HepG2 (cell line): ENCODE measurements around the gene PCNX4. TPM values are rescaled to one million over a fixed set of nuclear protein-coding genes. Genes with fewer than 3 reads are reported as not detected.

ENCODE experiments used
- ATAD3A ChIP-seq: sonication (generic); formaldehyde crosslinking; IDR thresholded peaks from 2 replicates; pipeline ENCODE4 v1.4.0; 2020; ENCODE audit warnings: missing genetic modification reagents
- CHD4 ChIP-seq: fragments of 200-600 bp; sonication (generic); IDR thresholded peaks from 2 replicates; pipeline ENCODE4 v1.7.0; 2017; ENCODE audit warnings: mild to moderate bottlenecking, low read length, borderline replicate concordance
- DMAP1 ChIP-seq: IDR thresholded peaks from 2 replicates; pipeline ENCODE4 v1.6.1; 2016
- DNMT3B ChIP-seq: conservative IDR thresholded peaks from 2 replicates; pipeline ENCODE4 v1.6.1; 2016; ENCODE audit warnings: missing biosample characterization, control low read depth
- FOXA1 ChIP-seq, 2 experiments: fragments of 450-650 bp in 1 of 2; sonication (generic) in 1 of 2; formaldehyde crosslinking in 1 of 2; IDR thresholded peaks; 2 replicates each; pipeline versions ENCODE4 v1.4.0 to v1.6.1; 2016 to 2020; ENCODE audit warnings: missing genetic modification reagents in 1 of 2
- GATAD2A ChIP-seq: IDR thresholded peaks from 2 replicates; pipeline ENCODE4 v1.6.1; 2016
- HNRNPLL ChIP-seq: fragments of 200-400 bp; formaldehyde crosslinking; IDR thresholded peaks from 2 replicates; pipeline ENCODE4 v1.6.1; 2017; ENCODE audit warnings: mild to moderate bottlenecking, low read depth, low read length; ENCODE audit not compliant: poor library complexity, severe bottlenecking
- HOXA5 ChIP-seq: sonication (generic); formaldehyde crosslinking; IDR thresholded peaks from 2 replicates; pipeline ENCODE4 v1.4.0; 2020; ENCODE audit warnings: missing genetic modification reagents
- KLF12 ChIP-seq: sonication (generic); formaldehyde crosslinking; IDR thresholded peaks from 2 replicates; pipeline ENCODE4 v1.4.0; 2020; ENCODE audit warnings: missing genetic modification reagents, borderline replicate concordance
- KLF16 ChIP-seq, 2 experiments: sonication (generic) in 1 of 2; formaldehyde crosslinking in 1 of 2; IDR thresholded peaks; 2 replicates each; pipeline versions ENCODE4 v1.6.1 to v1.8.0; 2016 to 2023; ENCODE audit warnings: missing genetic modification reagents in 2 of 2, missing compliant biosample characterization in 1 of 2
- KLF9 ChIP-seq: IDR thresholded peaks from 2 replicates; pipeline ENCODE4 v1.6.1; 2016; ENCODE audit warnings: low read depth
- MAZ ChIP-seq, 2 experiments: sonication (generic) in 1 of 2; formaldehyde crosslinking in 1 of 2; IDR thresholded peaks; 2 replicates each; pipeline versions ENCODE4 v1.5.0 to v1.6.1; 2012 to 2020; ENCODE audit warnings: low read depth in 2 of 2, mild to moderate bottlenecking in 2 of 2, borderline replicate concordance in 1 of 2, improper control_type of control experiment in 1 of 2, low read length in 1 of 2, missing genetic modification reagents in 1 of 2, moderate library complexity in 1 of 2
- MEIS2 ChIP-seq: sonication (generic); formaldehyde crosslinking; IDR thresholded peaks from 2 replicates; pipeline ENCODE4 v1.9.0; 2021; ENCODE audit warnings: mild to moderate bottlenecking, missing genetic modification reagents
- NPAS2 ChIP-seq: sonication (generic); formaldehyde crosslinking; IDR thresholded peaks from 2 replicates; pipeline ENCODE4 v1.8.0; 2022; ENCODE audit warnings: mild to moderate bottlenecking, missing genetic modification reagents, borderline replicate concordance
- PCBP2 ChIP-seq: fragments of 200-400 bp; formaldehyde crosslinking; optimal IDR thresholded peaks from 2 replicates; pipeline ENCODE3; 2018; ENCODE audit warnings: low read length, low read depth; ENCODE audit not compliant: poor library complexity, severe bottlenecking
- RELA ChIP-seq: sonication (generic); formaldehyde crosslinking; IDR thresholded peaks from 2 replicates; pipeline ENCODE4 v1.4.0; 2020; ENCODE audit warnings: missing genetic modification reagents
- TBX3 ChIP-seq: fragments of 450-650 bp; IDR thresholded peaks from 2 replicates; pipeline ENCODE4 v1.6.1; 2017; ENCODE audit warnings: antibody characterized with exemption, mild to moderate bottlenecking, inconsistent platforms, borderline replicate concordance
- TMF1 ChIP-seq: sonication (generic); formaldehyde crosslinking; IDR thresholded peaks from 2 replicates; pipeline ENCODE4 v1.8.1; 2022; ENCODE audit warnings: low read depth, missing genetic modification reagents
- ZBTB38 ChIP-seq: sonication (generic); formaldehyde crosslinking; IDR thresholded peaks from 2 replicates; pipeline ENCODE4 v1.5.1; 2020; ENCODE audit warnings: mild to moderate bottlenecking, missing genetic modification reagents
- polyA plus RNA-seq, 8 experiments: library from polyadenylated mRNA; depleted of rRNA in 3 of 8; stranded (reverse) in 7 of 8; unstranded in 1 of 8; fragments of >200 nt; fragmentation: Illumina TruSeq in 4 of 8; extraction: Trizol in 4 of 8; gene quantifications; 2 replicates each; pipeline versions ENCODE4 v1.2.1 to v1.2.3, GENCODE V29; 2011 to 2016; ENCODE audit warnings: low read depth in 4 of 8, missing spikeins in 1 of 8, mixed read lengths in 1 of 8; ENCODE audit not compliant: insufficient read depth in 1 of 8
- total RNA-seq, 5 experiments: library from RNA; depleted of rRNA; stranded (reverse); fragments of >200 nt; fragmentation: Illumina TruSeq; extraction: Trizol; gene quantifications; 2 replicates each; pipeline ENCODE4 v1.2.3, GENCODE V29; 2016; ENCODE audit warnings: low read depth in 1 of 5
- TF ChIP-seq, protein P1 (sequence below): sonication (generic); formaldehyde crosslinking; IDR thresholded peaks from 2 replicates; pipeline ENCODE4 v1.4.0; 2020; ENCODE audit warnings: mild to moderate bottlenecking, missing genetic modification reagents
- TF ChIP-seq, protein P2 (sequence below): sonication (generic); formaldehyde crosslinking; conservative IDR thresholded peaks from 2 replicates; pipeline ENCODE4 v1.8.0; 2022; ENCODE audit warnings: mild to moderate bottlenecking, moderate library complexity, missing genetic modification reagents
- TF ChIP-seq, protein P3 (sequence below): sonication (generic); formaldehyde crosslinking; IDR thresholded peaks from 2 replicates; pipeline ENCODE4 v1.4.0; 2020; ENCODE audit warnings: missing genetic modification reagents
- TF ChIP-seq, protein P4 (sequence below): sonication (generic); formaldehyde crosslinking; IDR thresholded peaks from 2 replicates; pipeline ENCODE4 v1.8.0; 2022; ENCODE audit warnings: mild to moderate bottlenecking, missing genetic modification reagents, moderate library complexity
- TF ChIP-seq, protein P5 (sequence below): sonication (generic); formaldehyde crosslinking; IDR thresholded peaks from 2 replicates; pipeline ENCODE4 v1.8.0; 2022; ENCODE audit warnings: mild to moderate bottlenecking, missing genetic modification reagents, borderline replicate concordance

PCNX4 gene
- total and polyA plus RNA-seq, 2 of the 13 experiments (the other 11 are each of a cell fraction or from before 2014, with no cell fraction given) = 28.6 to 43.0 TPM

DNA sequence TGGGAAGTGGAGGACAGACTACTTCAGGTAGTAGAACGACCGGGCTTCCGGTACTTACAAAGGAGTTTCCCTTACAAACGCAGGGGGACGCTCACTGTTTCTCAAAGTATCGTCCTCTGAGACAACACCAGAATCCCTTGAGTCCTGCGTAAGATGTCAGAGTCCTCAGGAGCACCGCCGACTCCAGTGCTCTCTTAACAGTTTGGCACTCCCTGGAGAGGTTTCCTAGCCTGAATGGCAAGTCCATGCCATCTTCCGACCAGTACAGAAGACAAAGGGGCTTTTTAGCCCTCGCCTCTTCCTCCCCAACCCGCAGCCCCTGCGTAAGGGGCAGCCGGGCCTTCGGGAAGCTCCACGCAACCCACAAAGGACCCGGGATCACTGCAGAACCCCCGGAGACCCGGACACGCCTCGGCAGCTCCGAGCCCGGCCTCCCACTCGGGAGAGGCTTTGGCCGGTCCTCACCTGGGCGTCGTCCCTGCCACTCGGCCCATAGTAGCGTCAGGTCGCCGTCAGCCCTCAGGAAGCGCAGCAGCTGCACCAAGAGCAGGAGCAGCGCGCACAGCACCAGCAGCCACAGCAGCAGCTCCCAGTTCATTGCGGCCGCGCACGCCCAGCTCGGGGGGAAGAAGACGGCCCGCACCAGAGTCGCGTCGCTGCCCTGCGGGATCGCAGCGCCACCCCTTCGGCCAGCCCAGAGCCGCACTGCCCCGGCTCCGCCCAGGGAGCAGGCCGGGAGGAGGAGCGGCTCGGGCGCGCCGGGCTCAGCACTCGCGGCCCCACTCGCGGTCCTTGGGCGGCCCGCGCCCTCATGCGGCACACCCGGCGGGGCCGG, 73.2 kb downstream of the PCNX4 start, which contains the start of gene DHRS7 (continued):
- TF ChIP-seq MAZ (IDR thresholded peaks at IDR 0.05; ENCODE audit: borderline replicate concordance, low read depth, low read length) = peak; percentile 35; the same call in 1 of the 2 replicates
- peak; percentile 78; the same call in 1 of the 2 replicates for TF ChIP-seq MAZ (CRISPR knock-in tag; IDR thresholded peaks at IDR 0.05; ENCODE audit: low read depth)
- peak; percentile 81 for TF ChIP-seq ZBTB38 (CRISPR knock-in tag)
- peak in 1 of 2 experiments; percentile 52; a peak in 1 of 4 replicates for TF ChIP-seq KLF16 (CRISPR knock-in tag; IDR thresholded peaks at IDR 0.05)
- peak; percentile 60; the same call in 1 of the 2 replicates for TF ChIP-seq KLF12 (CRISPR knock-in tag)
- TF ChIP-seq DMAP1 = peak; percentile 41; the same call in 1 of the 2 replicates
- no peak for TF ChIP-seq PCBP2
- TF ChIP-seq CHD4 = no peak
- TF ChIP-seq GATAD2A = no peak; the same call in 1 of the 2 replicates
- peak; percentile 26; the same call in 1 of the 2 replicates for TF ChIP-seq MEIS2 (CRISPR knock-in tag)
- TF ChIP-seq, protein P1, sequence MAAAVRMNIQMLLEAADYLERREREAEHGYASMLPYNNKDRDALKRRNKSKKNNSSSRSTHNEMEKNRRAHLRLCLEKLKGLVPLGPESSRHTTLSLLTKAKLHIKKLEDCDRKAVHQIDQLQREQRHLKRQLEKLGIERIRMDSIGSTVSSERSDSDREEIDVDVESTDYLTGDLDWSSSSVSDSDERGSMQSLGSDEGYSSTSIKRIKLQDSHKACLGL (CRISPR knock-in tag) = peak; percentile 81
- no peak for TF ChIP-seq ATAD3A (CRISPR knock-in tag)
- no peak for TF ChIP-seq DNMT3B (CRISPR knock-in tag)
- no peak for TF ChIP-seq TMF1 (CRISPR knock-in tag)
- TF ChIP-seq HOXA5 = 0 out of 2 replicates have a peak, but pooled peaks have one; percentile 22
- TF ChIP-seq KLF9 (CRISPR knock-in tag) = no peak
- TF ChIP-seq TBX3 = no peak
- TF ChIP-seq NPAS2 = no peak
- TF ChIP-seq HNRNPLL = peak; percentile 92
- no peak for TF ChIP-seq FOXA1 (IDR thresholded peaks at IDR 0.05)
- TF ChIP-seq FOXA1 (CRISPR knock-in tag; IDR thresholded peaks at IDR 0.05) = no peak
- TF ChIP-seq, protein P2, sequence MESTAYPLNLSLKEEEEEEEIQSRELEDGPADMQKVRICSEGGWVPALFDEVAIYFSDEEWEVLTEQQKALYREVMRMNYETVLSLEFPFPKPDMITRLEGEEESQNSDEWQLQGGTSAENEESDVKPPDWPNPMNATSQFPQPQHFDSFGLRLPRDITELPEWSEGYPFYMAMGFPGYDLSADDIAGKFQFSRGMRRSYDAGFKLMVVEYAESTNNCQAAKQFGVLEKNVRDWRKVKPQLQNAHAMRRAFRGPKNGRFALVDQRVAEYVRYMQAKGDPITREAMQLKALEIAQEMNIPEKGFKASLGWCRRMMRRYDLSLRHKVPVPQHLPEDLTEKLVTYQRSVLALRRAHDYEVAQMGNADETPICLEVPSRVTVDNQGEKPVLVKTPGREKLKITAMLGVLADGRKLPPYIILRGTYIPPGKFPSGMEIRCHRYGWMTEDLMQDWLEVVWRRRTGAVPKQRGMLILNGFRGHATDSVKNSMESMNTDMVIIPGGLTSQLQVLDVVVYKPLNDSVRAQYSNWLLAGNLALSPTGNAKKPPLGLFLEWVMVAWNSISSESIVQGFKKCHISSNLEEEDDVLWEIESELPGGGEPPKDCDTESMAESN (CRISPR knock-in tag) = peak; percentile 85
- TF ChIP-seq, protein P3, sequence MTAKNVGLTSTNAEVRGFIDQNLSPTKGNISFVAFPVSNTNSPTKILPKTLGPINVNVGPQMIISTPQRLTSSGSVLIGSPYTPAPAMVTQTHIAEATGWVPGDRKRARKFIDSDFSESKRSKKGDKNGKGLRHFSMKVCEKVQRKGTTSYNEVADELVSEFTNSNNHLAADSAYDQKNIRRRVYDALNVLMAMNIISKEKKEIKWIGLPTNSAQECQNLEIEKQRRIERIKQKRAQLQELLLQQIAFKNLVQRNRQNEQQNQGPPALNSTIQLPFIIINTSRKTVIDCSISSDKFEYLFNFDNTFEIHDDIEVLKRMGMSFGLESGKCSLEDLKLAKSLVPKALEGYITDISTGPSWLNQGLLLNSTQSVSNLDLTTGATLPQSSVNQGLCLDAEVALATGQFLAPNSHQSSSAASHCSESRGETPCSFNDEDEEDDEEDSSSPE (CRISPR knock-in tag) = peak; percentile 78
- no peak; the same call in 1 of the 2 replicates for TF ChIP-seq RELA (CRISPR knock-in tag)
- TF ChIP-seq, protein P4, sequence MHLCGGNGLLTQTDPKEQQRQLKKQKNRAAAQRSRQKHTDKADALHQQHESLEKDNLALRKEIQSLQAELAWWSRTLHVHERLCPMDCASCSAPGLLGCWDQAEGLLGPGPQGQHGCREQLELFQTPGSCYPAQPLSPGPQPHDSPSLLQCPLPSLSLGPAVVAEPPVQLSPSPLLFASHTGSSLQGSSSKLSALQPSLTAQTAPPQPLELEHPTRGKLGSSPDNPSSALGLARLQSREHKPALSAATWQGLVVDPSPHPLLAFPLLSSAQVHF (CRISPR knock-in tag) = 0 out of 2 replicates have a peak, but pooled peaks have one; percentile 30
- TF ChIP-seq, protein P5, sequence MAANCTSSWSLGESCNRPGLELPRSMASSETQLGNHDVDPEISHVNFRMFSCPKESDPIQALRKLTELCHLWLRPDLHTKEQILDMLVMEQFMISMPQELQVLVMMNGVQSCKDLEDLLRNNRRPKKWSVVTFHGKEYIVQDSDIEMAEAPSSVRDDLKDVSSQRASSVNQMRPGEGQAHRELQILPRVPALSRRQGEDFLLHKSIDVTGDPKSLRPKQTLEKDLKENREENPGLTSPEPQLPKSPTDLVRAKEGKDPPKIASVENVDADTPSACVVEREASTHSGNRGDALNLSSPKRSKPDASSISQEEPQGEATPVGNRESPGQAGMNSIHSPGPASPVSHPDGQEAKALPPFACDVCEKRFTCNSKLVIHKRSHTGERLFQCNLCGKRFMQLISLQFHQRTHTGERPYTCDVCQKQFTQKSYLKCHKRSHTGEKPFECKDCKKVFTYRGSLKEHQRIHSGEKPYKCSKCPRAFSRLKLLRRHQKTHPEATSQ = no peak
